GM21515 (cell line): ENCODE data around the gene ANKRD35.
"Not testable (repeated sequence)": the region's sequence is repeated elsewhere in the genome, so short reads cannot be mapped to it uniquely, and the experiment has no call there.

Experiments used
- ATAC-seq: cut with Tn5 transposase; IDR thresholded peaks from one replicate; pipeline ENCODE4 v1.9.1; 2021; ENCODE audit not compliant: unreplicated experiment

The ANKRD35 gene

DNA sequence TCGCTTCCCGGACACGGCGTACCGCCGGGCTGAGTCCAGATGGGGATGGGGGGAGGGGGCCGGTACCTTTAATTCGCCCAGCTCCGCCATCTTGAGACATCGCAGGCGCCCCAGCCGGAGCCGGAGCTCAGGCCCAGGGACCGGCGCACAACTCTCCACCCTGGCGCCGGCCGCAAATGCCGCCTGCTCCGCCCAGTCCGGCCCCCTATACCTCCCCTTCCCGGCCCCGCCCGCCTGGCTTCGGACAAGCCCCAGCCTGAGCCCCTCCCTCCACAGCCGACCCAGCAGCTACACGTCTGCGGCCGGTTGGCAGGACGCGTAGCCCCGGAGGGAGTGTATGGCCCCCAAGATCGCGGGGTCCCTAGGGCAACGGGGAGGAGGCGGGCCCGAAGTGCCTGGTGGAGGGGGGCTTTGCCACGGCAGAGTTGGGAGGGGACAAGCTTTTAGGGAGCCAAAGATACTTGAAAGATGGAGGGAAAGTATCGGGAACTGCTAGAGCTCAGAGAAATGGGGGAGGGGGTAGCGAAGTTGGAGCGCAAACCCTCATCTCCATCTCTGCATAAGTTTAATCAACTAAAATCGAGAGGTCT, 26.7 kb downstream of the ANKRD35 start, which contains the start of gene PIAS3:
PIAS3 (minus strand) TSS at position 181 of the 590 bp plus-strand sequence; CDS start at position 90, 91 bp downstream.
- ATAC-seq, result peak; percentile 81

DNA sequence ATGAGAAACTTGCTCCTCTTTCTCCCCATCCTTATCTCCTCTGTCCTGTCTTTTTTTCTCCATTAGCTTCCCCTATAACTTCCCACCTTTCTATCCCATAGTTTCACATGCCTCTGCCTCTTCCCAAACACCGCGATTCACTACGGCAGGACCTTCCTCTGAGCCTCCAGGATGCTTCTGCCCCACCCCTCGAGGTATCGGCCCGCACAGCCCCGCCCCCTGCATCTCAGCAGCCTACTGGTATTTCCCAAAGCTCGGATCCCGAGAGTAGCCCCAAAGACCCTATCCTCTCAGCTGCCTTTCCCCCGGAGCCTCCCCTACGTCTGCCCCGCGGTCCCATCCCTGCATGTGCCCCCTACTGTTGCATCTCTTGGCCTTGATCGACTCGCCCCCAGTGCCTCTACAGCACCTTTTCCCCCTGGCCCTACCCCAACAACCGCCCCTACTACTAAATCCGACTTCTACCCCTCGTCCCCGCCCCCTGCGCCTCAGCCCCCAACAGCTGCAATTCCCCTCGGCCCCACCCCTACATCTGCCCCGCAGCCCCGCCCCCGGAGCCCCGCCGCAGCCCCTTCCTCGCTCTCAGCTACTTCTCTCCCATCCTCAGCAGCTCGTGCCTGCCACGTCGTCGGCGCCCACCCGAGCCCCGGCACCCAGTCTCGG, 27.3 kb downstream of the ANKRD35 start:
- no peak for ATAC-seq

DNA sequence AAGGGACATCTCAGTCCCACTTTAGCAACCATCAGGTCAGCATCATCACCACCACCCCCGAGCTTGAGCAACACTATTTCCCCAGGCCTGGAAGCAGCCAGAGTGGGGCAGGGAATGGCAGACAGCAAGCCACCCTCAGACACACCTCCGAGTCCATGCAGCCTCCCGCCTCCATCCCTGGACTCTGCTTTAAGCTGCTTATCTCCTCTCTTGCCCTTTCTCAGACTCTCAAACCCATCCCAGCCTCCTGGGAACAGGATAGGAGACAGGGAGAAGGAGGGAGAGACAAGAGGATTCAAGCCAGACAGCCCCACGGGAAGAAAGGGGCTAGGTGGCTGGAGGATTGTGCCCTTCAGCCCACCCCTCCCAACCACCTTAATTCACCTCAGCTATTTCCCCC, 28.5 kb downstream of the ANKRD35 start:
- ATAC-seq, result no peak

DNA sequence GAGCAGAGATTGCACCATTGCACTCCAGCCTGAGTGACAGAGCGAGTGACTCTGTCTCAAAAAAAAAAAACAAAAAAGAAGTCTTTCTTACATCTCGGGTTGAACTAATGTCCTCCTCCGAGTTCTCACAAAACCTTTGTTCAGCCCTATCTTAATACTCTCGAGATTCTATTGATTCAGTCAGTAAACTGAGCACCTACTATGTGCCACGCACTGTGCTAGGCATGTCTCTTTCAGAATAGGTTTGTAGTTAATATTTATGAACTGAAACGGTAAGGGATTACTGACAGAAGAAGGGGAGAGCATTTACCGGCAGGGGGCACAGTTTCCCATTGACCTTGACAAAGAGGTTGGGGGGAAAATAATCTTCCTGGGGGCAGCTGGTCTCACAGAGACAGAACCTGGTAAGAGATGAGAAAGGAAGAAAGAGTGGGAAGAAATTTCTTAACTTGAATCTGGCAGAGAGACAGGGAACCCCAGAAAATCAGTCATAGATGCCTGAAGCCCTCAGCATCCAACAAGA, 30.2 kb downstream of the ANKRD35 start:
- ATAC-seq, result no peak

DNA sequence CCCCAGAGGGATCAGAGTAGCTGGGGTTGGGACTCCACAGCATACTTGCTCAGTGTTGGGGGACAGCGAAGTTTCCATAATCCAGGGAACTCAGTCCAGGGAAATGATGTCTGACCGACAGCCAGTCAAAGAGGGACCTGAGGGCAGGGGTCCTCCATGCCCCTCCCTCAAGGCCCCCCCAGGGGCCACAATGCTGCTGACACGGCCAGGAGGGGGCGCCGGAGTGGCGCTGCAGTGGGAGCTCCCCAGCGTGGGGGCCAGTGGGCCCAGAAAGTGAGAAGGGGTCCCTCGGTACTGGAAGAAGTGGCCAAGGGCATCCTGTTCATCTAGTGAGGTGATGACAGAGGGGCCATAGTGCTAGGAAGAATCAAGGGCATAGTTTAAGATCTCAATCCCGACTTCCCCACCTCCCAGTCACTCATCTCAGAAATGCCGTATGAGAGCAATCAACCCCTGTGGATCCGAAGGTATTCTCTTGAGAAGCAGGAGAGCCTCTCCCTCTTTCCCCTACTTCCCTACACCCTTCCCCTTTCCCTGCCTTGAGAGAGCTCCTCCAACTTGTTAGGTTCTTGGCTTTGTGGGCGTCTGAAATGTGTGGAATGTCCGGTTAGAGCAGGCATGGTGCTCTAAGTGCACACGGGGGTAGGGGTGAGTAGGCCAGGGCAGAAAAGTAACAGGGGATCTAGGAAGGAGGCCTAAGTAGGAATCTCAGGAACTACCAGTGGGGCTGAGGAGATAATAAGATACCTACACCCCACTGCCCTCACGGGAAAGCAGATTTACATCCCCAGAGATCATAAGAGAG, 36.1 kb downstream of the ANKRD35 start:
- no peak for ATAC-seq

DNA sequence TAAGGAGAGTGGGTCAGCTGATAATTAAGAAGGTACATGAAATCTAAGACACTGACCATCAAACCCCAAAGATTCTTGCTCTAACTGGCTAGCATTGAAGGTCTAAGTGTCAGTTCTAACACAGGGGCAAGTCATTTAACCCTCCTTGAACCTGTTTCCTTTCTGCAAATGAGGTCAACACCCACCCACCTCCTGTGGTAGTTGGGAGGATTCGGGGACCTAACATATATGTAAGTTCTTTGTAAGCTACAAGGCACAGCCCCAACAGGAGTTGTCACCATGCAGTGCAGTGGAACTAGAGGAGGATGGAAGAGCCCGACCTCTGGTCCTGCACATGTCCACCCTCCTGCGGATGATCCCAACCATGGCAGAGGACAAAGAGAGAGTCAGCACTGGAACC, 37.8 kb downstream of the ANKRD35 start:
- no peak for ATAC-seq

DNA sequence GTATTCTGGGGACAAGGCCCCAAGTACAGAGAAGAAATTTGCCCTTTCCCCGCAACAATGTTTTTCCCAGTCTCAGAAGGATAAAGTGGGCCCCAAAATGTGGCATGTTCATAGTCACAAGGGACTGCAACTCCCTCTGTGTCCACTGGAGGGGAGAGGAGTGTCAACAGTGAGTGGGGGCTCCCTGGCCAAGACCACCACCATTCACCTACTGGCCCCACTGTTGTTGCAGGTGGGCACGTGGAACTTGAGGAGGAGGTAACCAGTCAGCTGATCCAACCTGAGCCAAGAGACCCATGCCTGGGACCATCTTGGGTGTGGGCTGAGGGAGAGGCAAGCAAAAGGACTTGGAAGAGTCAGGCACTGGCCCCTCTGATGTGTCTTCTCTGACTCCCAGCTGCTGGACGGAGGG, 39.5 kb downstream of the ANKRD35 start:
- ATAC-seq, result no peak

DNA sequence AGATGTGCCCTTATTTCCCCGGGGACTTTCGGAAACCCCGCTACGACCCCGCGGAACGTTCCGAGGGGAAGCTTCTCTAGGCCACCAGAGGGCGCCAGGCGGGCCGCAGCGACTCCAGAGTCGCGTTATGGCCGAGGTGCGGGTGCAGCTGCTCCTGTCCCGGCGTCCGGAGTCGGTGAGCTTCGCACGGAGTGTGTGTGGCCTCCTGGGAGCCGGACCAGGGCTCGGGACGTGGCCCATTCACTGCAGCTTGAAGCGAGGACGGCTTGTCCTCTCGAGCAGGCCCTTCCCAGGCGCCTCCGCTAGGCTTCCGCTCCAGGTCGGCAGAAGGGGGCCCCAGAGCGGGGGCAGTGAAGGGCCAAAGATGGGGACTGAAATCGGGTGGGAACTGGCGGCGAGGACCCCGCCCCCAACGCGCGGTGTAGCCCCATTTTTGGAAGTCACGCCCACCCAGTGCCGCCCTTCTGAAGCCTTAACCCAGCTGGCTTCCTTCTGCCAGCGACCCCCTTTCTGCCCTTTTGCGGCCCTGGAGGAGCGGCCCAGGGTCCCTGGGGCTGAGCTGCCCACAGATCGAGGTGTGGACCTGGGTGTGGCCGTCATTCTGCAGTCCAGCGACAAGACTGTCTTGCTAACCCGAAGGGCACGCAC, 40.0 kb downstream of the ANKRD35 start, which contains the start of gene NUDT17:
NUDT17 (plus strand) TSS at position 117 of the 648 bp plus-strand sequence; CDS start at position 128, 11 bp downstream.
- peak; percentile 62 for ATAC-seq

DNA sequence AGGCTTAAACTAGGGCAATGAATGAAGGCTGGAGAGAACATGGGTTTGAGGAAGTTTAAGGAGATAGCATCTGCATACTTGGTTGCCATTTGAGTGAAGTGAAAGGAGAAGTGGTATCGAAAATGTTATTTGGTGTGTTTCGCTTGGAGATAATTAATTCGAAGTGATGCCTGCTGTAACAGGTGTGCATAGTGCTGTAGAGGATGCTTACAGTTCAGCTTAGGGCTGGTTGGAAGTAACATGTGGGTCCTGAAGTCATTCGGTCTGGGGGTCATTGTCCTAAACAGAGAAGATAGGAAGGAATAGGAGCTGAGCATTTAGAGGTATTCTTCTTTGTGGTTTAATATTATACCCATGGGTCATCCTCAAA, 40.5 kb downstream of the ANKRD35 start:
- ATAC-seq, result peak; percentile 75

DNA sequence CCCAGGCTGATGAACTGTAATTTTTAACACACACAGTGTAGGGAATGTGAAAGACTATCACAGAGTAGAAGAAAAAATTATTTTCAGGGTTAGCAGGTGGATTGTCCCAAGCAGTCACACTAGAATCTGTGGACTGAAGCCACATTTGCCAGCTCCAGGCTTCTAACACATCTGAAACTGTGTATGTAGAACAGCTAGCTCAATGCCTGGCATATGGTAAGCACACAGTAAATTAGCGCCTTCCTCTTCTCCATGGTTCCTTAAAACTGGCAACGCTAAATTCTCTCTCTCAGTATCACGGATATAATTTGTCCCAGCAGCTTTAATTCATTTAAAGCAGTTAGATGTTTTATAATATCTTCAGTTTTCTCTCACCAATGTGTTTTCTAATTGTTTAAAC, 42.6 kb downstream of the ANKRD35 start:
- no peak for ATAC-seq

DNA sequence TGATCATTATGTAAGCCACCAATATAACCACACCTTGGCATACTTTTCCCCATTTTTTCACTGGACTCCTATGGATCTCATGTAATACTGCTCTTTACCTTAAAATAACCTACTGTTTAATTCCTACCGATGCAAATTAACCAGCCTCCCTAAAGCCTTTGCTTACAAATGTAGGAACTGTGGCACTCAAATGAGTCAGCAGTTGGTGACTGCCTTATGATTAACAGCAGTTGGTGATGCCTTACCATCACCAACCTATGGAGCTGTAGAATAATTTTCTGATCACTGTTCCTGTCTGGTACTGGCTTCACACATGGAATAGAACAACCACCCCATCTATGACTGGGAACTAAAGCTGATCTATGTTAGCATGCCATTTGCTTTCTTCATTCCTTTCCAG, 48.0 kb downstream of the ANKRD35 start:
- ATAC-seq, result no peak

DNA sequence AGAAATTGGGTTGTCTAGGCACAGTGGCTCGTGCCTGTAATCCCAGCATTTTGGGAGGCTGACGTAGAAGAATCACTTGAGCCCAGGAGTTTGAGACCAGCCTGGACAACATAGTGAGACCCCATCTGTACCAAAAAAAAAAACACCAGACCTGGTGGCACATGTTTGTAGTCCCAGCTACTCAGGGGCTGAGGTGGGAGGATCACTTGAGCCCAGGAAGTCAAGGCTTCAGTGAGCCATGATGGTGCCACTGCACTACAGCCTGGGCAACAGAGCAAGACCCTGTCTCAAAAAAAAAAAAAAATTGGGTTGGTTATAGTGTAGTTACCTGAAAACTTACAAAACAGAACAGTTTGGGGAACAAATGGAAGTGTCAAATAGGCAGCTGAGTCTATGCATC, 54.9 kb downstream of the ANKRD35 start:
- ATAC-seq, result not testable (repeated sequence)

DNA sequence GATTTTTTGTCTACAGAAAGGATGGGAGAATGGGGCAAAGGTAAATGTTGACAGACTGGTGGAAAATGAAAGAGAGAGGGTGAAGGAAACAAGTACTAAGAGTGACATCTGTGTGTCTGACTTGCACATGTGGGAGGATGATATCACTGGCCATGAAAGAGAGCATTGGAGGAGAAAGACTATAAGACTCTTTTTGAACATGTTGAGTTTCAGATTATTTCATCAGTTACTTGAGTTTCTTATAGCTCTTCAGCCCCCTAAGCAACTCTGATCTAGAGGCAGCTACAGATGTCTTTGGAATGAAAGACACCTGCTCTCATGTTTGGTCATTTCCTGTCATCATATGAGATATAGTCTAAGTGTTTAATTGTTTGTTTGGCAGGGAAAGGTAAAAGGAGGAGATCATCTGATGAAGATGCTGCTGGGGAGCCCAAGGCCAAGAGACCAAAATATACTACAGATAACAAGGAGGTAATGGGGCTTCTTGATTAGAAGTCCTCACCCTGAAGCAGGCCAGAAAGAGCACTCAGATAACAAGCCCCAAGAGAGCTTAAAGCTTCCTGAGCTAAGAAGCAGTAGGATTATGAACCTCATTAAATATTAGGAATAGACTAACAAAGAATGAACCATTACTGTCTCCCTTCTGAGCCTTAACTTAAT, 57.2 kb downstream of the ANKRD35 start:
- no peak for ATAC-seq

DNA sequence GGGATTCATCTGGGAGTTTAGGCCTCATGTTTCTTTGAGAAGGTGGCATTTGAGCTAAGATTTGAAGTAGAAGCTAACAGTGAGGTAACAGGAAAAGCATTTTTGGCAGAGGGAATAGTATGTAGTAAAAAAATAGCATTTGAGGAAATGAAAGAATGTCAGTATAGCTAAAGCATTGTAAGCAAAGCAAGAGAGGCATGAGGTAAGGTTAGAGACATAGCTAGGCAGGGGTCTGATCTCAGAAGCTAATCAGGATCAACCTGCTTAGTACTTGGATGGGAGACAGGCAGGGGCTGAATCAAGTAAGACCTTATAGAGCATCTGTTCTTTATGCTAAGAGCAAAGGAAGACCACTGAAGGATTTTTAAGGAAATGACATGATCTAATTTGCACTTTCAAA, 57.7 kb downstream of the ANKRD35 start:
- ATAC-seq, result no peak

DNA sequence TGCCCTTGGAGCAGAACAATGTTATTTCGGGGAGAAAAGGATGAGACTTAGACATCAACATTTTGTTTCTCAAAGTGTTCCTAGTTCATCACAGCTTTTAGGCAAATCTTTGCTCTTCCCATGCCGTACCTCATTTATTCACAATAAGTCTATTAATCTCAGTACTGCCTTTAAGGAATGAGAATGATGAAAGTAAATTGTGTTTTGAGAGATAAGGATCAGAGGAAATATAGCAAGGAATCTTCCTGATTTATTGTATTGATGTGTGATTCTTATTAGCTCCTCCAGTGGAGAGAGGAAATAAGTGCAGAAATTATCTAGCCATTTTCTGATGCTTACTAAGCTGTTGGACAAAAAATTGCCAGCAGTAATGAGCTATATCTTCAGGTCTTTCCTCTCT, 59.6 kb downstream of the ANKRD35 start:
- ATAC-seq, result no peak

DNA sequence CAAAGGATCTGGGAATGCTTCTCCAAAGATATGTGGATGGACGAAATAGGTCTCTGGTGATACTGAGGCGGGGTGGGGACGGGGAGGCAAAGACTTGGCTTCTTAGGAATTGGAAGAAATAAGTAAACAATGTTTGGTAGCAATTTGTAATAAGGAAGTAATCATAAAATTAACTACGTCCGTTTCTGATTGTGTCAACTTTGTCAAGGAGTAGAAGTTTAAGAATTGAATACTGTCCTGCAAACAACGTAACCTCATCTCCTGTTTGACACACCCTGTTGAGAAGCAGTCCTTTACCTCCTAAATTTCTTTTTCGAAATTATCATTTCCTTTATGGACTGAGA, 61.2 kb downstream of the ANKRD35 start:
- no peak for ATAC-seq

DNA sequence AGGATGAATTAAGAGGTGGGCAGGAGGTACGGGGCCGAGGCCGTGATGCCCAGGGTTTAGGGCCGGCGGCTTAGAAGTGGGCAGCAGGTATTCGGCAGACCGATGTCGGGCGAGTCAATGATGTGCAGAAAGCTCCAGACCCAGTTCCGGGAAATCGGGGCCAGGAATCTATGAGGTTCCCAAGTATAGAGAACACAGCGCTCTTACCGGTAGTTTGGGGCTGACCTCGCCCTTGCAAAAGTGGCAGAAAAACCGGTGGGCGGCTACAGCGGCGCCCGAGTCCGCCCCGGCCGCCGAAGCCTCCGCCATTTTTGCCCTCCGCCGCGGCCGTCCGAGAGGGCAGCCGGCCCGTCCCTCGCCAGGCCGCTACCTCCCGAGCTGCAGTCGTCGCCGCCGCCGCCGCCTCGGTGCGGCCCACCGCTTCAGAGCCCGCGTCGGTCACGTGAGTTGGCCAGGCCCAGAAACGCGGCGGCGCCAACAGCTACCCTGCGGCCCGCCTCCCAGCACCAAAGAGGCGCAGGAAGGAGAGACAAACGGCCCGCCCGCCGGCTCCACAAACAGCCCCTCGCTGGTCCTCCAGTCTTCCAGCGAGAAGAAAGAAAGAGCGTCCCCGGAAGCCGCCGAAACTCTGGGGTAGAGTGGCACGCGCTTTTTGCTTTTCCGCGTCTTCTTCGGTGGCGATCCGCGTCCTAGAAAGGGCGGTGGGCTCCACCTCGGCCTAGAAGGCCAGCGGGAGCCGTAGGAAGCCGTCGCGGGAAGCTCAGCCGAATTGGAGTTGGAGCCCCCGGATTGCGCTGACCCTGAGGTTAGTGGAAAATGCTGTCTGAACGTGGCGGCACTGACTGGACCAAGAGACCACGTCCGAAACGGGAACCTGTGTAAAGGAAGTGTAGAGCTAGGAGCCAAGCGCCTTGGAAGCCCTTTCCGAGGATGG, 61.8 kb downstream of the ANKRD35 start, which contains the start of the genes POLR3C and RNF115:
POLR3C (plus strand) TSS at position 636 of the 934 bp plus-strand sequence. CDS start 1,577 bp downstream, outside the sequence.
RNF115 (minus strand) TSS at position 531 of the 934 bp plus-strand sequence; CDS start at position 309, 222 bp downstream.
- ATAC-seq, result peak; percentile 81

DNA sequence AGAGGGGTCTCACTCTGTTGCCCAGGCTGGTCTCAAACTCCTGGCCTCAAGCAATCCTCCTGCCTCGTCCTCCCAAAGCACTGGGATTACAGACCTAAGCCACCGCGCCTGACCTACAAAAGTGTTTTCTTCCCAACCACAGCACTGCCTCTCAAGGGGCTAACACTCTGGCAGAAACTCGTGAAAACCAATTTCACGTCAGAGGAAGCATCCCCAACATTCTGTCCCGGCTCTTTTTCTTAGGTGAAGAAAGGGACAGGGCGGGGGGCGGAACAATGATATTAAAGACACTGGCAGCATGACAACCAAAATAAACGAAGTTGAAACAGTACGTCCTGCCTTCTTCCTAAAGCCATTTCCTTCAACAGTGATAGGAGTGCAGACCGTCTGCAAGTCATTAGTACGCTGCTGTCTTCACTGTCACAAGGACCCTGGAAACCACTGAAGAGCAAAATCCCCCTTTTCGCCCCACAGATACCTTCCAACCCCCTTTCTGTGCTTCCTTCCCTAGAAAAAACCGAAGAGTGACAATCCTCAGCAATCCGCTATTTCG, 62.8 kb downstream of the ANKRD35 start:
- not testable (repeated sequence) for ATAC-seq

DNA sequence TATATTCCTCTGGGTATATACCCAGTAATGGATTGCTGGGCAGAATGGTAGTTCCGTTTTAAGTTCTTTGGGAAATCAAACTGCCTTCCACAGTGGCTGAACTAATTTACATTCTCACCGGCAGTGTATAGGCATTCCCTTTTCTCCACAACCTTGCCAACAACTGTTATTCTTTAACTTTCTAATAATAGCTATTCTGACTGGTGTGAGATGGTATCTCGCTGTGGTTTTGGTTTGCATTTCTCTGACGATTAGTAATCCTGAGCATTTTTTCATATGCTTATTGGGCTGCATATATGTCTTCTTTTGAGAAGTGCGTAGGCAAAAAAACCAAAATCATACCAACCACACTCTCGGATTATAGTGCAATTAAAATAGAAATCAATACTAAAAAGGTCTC, 67.6 kb downstream of the ANKRD35 start:
- ATAC-seq, result not testable (repeated sequence)
